Activated CD4-positive, alpha-beta memory T cell treated with anti-CD3 and anti-CD28 coated beads for 36 hours (primary cell): ENCODE results near the gene DNAJC11. TPM values are rescaled to one million over a fixed set of nuclear protein-coding genes. Genes with fewer than 3 reads are reported as not detected.
A peak's percentile ranks its signal among the peaks of the same experiment; 100 is the strongest.

ENCODE experiments used
- CTCF ChIA-PET: fragments of 350-600 bp; sonication (Branson Sonifier 250); formaldehyde crosslinking; loops from one replicate; lab custom pipeline; 2021; ENCODE audit warnings: antibody characterized with exemption, inconsistent platforms; lab: Charles Lee
- POLR2A ChIA-PET: fragments of 350-600 bp; sonication (Branson Sonifier 250); formaldehyde crosslinking; loops from one replicate; lab custom pipeline; 2021; ENCODE audit warnings: antibody characterized with exemption; lab: Charles Lee
- DNase-seq: peaks from one replicate; pipeline ENCODE4 v3.0.0-alpha.2; 2020
- H3K27ac Mint-ChIP-seq: one replicate; pipeline ENCODE4 v1.8.0; 2021; ENCODE audit warnings: mixed read lengths
- H3K27me3 Mint-ChIP-seq: one replicate; pipeline ENCODE4 v1.8.0; 2021; ENCODE audit warnings: mixed read lengths
- H3K36me3 Mint-ChIP-seq: one replicate; pipeline ENCODE4 v1.8.0; 2021; ENCODE audit warnings: mixed read lengths
- H3K4me1 Mint-ChIP-seq: one replicate; pipeline ENCODE4 v1.8.0; 2021; ENCODE audit warnings: low read depth, mixed read lengths
- H3K4me3 Mint-ChIP-seq: one replicate; pipeline ENCODE4 v1.8.0; 2021; ENCODE audit warnings: mild to moderate bottlenecking, mixed read lengths
- H3K9me3 Mint-ChIP-seq: one replicate; pipeline ENCODE4 v1.8.0; 2021; ENCODE audit warnings: mixed read lengths
- intact Hi-C: fragments of 100-400 bp; cut with micrococcal nuclease; formaldehyde crosslinking; loops from one replicate; pipeline ENCODE4 v1.15.1; 2023
- total RNA-seq, 2 experiments: library from RNA; stranded (reverse); gene quantifications; one replicate each; pipeline ENCODE4 v1.2.3, GENCODE V29; 2021

The DNAJC11 gene
- total RNA-seq, 2 experiments from 2014 or later = 35.5 to 38.3 TPM

GRCh38 chr1:6692956-6693355, 8.7 kb downstream of the DNAJC11 start:
- Mint-ChIP-seq H3K4me1 (peaks cover 11% of the 10 kb centered on the region), H3K4me3 (no peak overlapping the region), H3K27ac (no peak overlapping the region), H3K9me3 (no peaks in the 10 kb centered on the region), H3K27me3 (no peaks in the 10 kb centered on the region), H3K36me3 (no peaks in the 10 kb centered on the region)
- ChIA-PET CTCF (no interaction called here), POLR2A (interaction anchor here (0.6 kb wide), 1 partner anchor 811 kb away, joined by 4 read pairs; no protein-coding TSS in a partner anchor)
- no peak for DNase-seq
- intact Hi-C loops = no loop called here

- H3K4me3 Mint-ChIP-seq = no peak overlapping the region
- H3K4me1 Mint-ChIP-seq = peaks cover 11% of the 10 kb centered on the region
- no peak overlapping the region for H3K27ac Mint-ChIP-seq
- intact Hi-C loops = no loop called here
- ChIA-PET CTCF (interaction anchor here (0.6 kb wide), 1 partner anchor 10 kb away, joined by 3 read pairs; the partner anchor contains the start of gene DNAJC11), POLR2A (no interaction called here)
- no peak for DNase-seq
- H3K9me3 Mint-ChIP-seq = no peaks in the 10 kb centered on the region
- H3K27me3 Mint-ChIP-seq = no peaks in the 10 kb centered on the region
- H3K36me3 Mint-ChIP-seq = no peaks in the 10 kb centered on the region
Observed at GRCh38 chr1:6691507-6691906, 10.1 kb downstream of the DNAJC11 start.

GRCh38 chr1:6690186-6690585, 11.4 kb downstream of the DNAJC11 start:
- Mint-ChIP-seq H3K36me3 (no peaks in the 10 kb centered on the region), H3K4me1 (peaks cover 11% of the 10 kb centered on the region), H3K9me3 (no peaks in the 10 kb centered on the region), H3K4me3 (no peak overlapping the region), H3K27me3 (no peaks in the 10 kb centered on the region), H3K27ac (no peak overlapping the region)
- POLR2A ChIA-PET = no interaction called here
- CTCF ChIA-PET = interaction anchor here (1.7 kb wide), 1 partner anchor 11 kb away, joined by 4 read pairs; the partner anchor contains the start of gene DNAJC11
- intact Hi-C loops = no loop called here
- DNase-seq = no peak

- Mint-ChIP-seq H3K27me3 (no peaks in the 10 kb centered on the region), H3K36me3 (no peaks in the 10 kb centered on the region), H3K9me3 (no peaks in the 10 kb centered on the region), H3K27ac (no peak overlapping the region), H3K4me3 (no peak overlapping the region), H3K4me1 (peaks cover 12% of the 10 kb centered on the region)
- DNase-seq = no peak
- ChIA-PET CTCF (interaction anchor here (1.7 kb wide), 1 partner anchor 13 kb away, joined by 4 read pairs; the partner anchor contains the start of gene DNAJC11), POLR2A (no interaction called here)
- intact Hi-C loops = no loop called here
Observed at GRCh38 chr1:6688757-6689156, 12.9 kb downstream of the DNAJC11 start.

- ChIA-PET POLR2A (no interaction called here), CTCF (no interaction called here)
- intact Hi-C loops = no loop called here
Observed at GRCh38 chr1:6688001-6688400, 13.6 kb downstream of the DNAJC11 start.

GRCh38 chr1:6686294-6686693, 15.3 kb downstream of the DNAJC11 start:
- H3K27ac Mint-ChIP-seq = no peak overlapping the region
- ChIA-PET CTCF (interaction anchor here (0.9 to 1.2 kb wide), 2 partner anchors 15 to 18 kb away, joined by 3 read pairs; partner anchors contain the start of gene DNAJC11), POLR2A (no interaction called here)
- H3K9me3 Mint-ChIP-seq = no peaks in the 10 kb centered on the region
- H3K27me3 Mint-ChIP-seq = no peaks in the 10 kb centered on the region
- H3K36me3 Mint-ChIP-seq = no peaks in the 10 kb centered on the region
- DNase-seq = no peak
- peaks cover 16% of the 10 kb centered on the region for H3K4me1 Mint-ChIP-seq
- no peak overlapping the region for H3K4me3 Mint-ChIP-seq
- intact Hi-C loops = no loop called here

More at GRCh38 chr1:6688001-6688400, 13.6 kb downstream of the DNAJC11 start:
- H3K4me1 Mint-ChIP-seq = peaks cover 16% of the 10 kb centered on the region
- H3K4me3 Mint-ChIP-seq = no peak overlapping the region
- no peaks in the 10 kb centered on the region for H3K36me3 Mint-ChIP-seq
- H3K27ac Mint-ChIP-seq = no peak overlapping the region
- DNase-seq = no peak
- no peaks in the 10 kb centered on the region for H3K9me3 Mint-ChIP-seq
- no peaks in the 10 kb centered on the region for H3K27me3 Mint-ChIP-seq

GRCh38 chr1:6685381-6685780, 16.2 kb downstream of the DNAJC11 start:
- ChIA-PET CTCF (interaction anchor here (0.6 to 1.2 kb wide), 3 partner anchors 16 to 53 kb away, joined by 3 to 4 read pairs (median 3); partner anchors contain the start of gene DNAJC11), POLR2A (no interaction called here)
- Mint-ChIP-seq H3K4me1 (peaks cover 16% of the 10 kb centered on the region), H3K27ac (no peak overlapping the region), H3K9me3 (no peaks in the 10 kb centered on the region), H3K36me3 (peaks cover 4% of the 10 kb centered on the region), H3K4me3 (no peak overlapping the region), H3K27me3 (no peaks in the 10 kb centered on the region)
- DNase-seq = no peak
- intact Hi-C loops = no loop called here

GRCh38 chr1:6683434-6683833, 18.2 kb downstream of the DNAJC11 start:
- H3K27me3 Mint-ChIP-seq = no peaks in the 10 kb centered on the region
- DNase-seq = peak; percentile 27
- H3K4me1 Mint-ChIP-seq = peaks cover 9% of the 10 kb centered on the region
- no peaks in the 10 kb centered on the region for H3K9me3 Mint-ChIP-seq
- intact Hi-C loops = no loop called here
- H3K27ac Mint-ChIP-seq = no peak overlapping the region
- no peak overlapping the region for H3K4me3 Mint-ChIP-seq
- ChIA-PET POLR2A (interaction anchor here (1.1 kb wide), 1 partner anchor 18 kb away, joined by 4 read pairs; the partner anchor contains the start of gene DNAJC11), CTCF (interaction anchor here (0.9 to 1.2 kb wide), 3 partner anchors 11 to 206 kb away, joined by 3 read pairs; partner anchors contain the start of gene DNAJC11)
- H3K36me3 Mint-ChIP-seq = peaks cover 17% of the 10 kb centered on the region

- POLR2A ChIA-PET = no interaction called here
- DNase-seq = no peak
- intact Hi-C loops = no loop called here
- CTCF ChIA-PET = no interaction called here
- Mint-ChIP-seq H3K4me3 (no peak overlapping the region), H3K27me3 (no peaks in the 10 kb centered on the region), H3K36me3 (peaks cover 41% of the 10 kb centered on the region), H3K9me3 (no peaks in the 10 kb centered on the region), H3K27ac (no peak overlapping the region), H3K4me1 (no peaks in the 10 kb centered on the region)
Observed at GRCh38 chr1:6675941-6676340, 25.7 kb downstream of the DNAJC11 start.

GRCh38 chr1:6674771-6675170, 26.8 kb downstream of the DNAJC11 start:
- no peaks in the 10 kb centered on the region for H3K27me3 Mint-ChIP-seq
- no peak overlapping the region for H3K4me3 Mint-ChIP-seq
- intact Hi-C loops = no loop called here
- DNase-seq = no peak
- CTCF ChIA-PET = interaction anchor here (0.6 kb wide), 1 partner anchor 30 kb away, joined by 3 read pairs; no protein-coding TSS in a partner anchor
- POLR2A ChIA-PET = no interaction called here
- peaks cover 36% of the 10 kb centered on the region for H3K36me3 Mint-ChIP-seq
- no peaks in the 10 kb centered on the region for H3K9me3 Mint-ChIP-seq
- H3K4me1 Mint-ChIP-seq = no peaks in the 10 kb centered on the region
- no peak overlapping the region for H3K27ac Mint-ChIP-seq

GRCh38 chr1:6673816-6674398, 27.7 kb downstream of the DNAJC11 start:
- Mint-ChIP-seq H3K9me3 (no peaks in the 10 kb centered on the region), H3K4me3 (no peak overlapping the region), H3K36me3 (peaks cover 29% of the 10 kb centered on the region), H3K27me3 (no peaks in the 10 kb centered on the region), H3K4me1 (no peaks in the 10 kb centered on the region), H3K27ac (no peak overlapping the region)
- DNase-seq = no peak
- CTCF ChIA-PET = no interaction called here
- intact Hi-C loops = no loop called here
- POLR2A ChIA-PET = no interaction called here

GRCh38 chr1:6672558-6672957, 29.1 kb downstream of the DNAJC11 start:
- ChIA-PET CTCF (interaction anchor here (0.6 to 1.6 kb wide), 2 partner anchors 218 to 632 kb away, joined by 3 read pairs; no protein-coding TSS in a partner anchor), POLR2A (no interaction called here)
- H3K9me3 Mint-ChIP-seq = no peaks in the 10 kb centered on the region

More at GRCh38 chr1:6672558-6672957, 29.1 kb downstream of the DNAJC11 start:
- H3K27me3 Mint-ChIP-seq = no peaks in the 10 kb centered on the region
- H3K27ac Mint-ChIP-seq = no peak overlapping the region
- H3K36me3 Mint-ChIP-seq = peaks cover 22% of the 10 kb centered on the region
- H3K4me3 Mint-ChIP-seq = no peak overlapping the region
- intact Hi-C loops = no loop called here
- no peaks in the 10 kb centered on the region for H3K4me1 Mint-ChIP-seq
- no peak for DNase-seq
